SK-N-SH (cell line): Measurements from ENCODE around the gene CRHBP. TPM values are rescaled to one million over a fixed set of nuclear protein-coding genes. Genes with fewer than 3 reads are reported as not detected.

Experiments used
- CTCF ChIA-PET: fragments of 300-600, 350-600 bp; formaldehyde crosslinking; extraction: SDS; loops from one replicate; lab custom pipeline; 2021; lab: Yijun Ruan, JAX
- POLR2A ChIA-PET: fragments of 350-600 bp; sonication (Branson Sonifier 250); formaldehyde crosslinking; extraction: SDS; loops from one replicate; lab custom pipeline; 2020; ENCODE audit warnings: antibody characterized with exemption, inconsistent platforms; lab: Yijun Ruan, JAX
- DNase-seq: peaks from one replicate; pipeline ENCODE4 v3.0.0; 2012
- H2AFZ ChIP-seq: fragments of 200-600 bp; sonication (generic); 2 replicates; pipeline ENCODE4 v1.8.1; 2016; ENCODE audit warnings: antibody characterized with exemption, mild to moderate bottlenecking, low read depth
- H3F3A ChIP-seq: fragments of 200-600 bp; sonication (generic); replicated peaks from 2 replicates; pipeline ENCODE3; 2016; ENCODE audit warnings: antibody characterized with exemption, mild to moderate bottlenecking; ENCODE audit not compliant: insufficient read depth
- H3K27ac ChIP-seq, 2 experiments: fragments of 200-500 bp in 1 of 2; fragments of 200-600 bp in 1 of 2; sonication (Bioruptor generic) in 1 of 2; sonication (generic), shearing (Covaris generic) in 1 of 2; 2 replicates each; pipeline versions ENCODE4 v1.5.1 to v1.6.1; 2014 to 2016; ENCODE audit warnings: low read depth in 2 of 2, inconsistent platforms in 1 of 2, low read length in 1 of 2, mild to moderate bottlenecking in 1 of 2, mixed read lengths in 1 of 2
- H3K27me3 ChIP-seq: fragments of 200-600 bp; sonication (generic), shearing (Covaris generic); 2 replicates; pipeline ENCODE4 v1.6.1; 2016; ENCODE audit warnings: mixed run types; ENCODE audit not compliant: insufficient read depth
- H3K36me3 ChIP-seq, 2 experiments: fragments of 200-500 bp in 1 of 2; fragments of 200-600 bp in 1 of 2; sonication (Bioruptor generic) in 1 of 2; sonication (generic) in 1 of 2; replicated peaks in 1 of 2; 2 replicates each; pipeline versions ENCODE3 to v1.5.1; 2014 to 2016; ENCODE audit warnings: low read length in 1 of 2, mild to moderate bottlenecking in 1 of 2; ENCODE audit not compliant: insufficient read depth in 2 of 2, control insufficient read depth in 1 of 2
- H3K4me1 ChIP-seq, 2 experiments: fragments of 200-500 bp in 1 of 2; fragments of 200-600 bp in 1 of 2; sonication (Bioruptor generic) in 1 of 2; sonication (generic), shearing (Covaris generic) in 1 of 2; 2 replicates each; pipeline versions ENCODE4 v1.5.1 to v1.6.1; 2014 to 2016; ENCODE audit warnings: low read depth in 1 of 2, low read length in 1 of 2, mixed run types in 1 of 2; ENCODE audit not compliant: insufficient read depth in 2 of 2, control insufficient read depth in 1 of 2
- H3K4me2 ChIP-seq: fragments of 200-600 bp; sonication (generic), shearing (Covaris generic); 2 replicates; pipeline ENCODE4 v1.6.1; 2017; ENCODE audit warnings: mixed run types
- H3K4me3 ChIP-seq, 2 experiments: fragments of 200-500 bp in 1 of 2; fragments of 200-600 bp in 1 of 2; sonication (Bioruptor generic) in 1 of 2; sonication (generic), shearing (Covaris generic) in 1 of 2; 2 replicates each; pipeline versions ENCODE4 v1.5.1 to v1.8.1; 2014 to 2016; ENCODE audit warnings: low read depth in 2 of 2, inconsistent platforms in 1 of 2, low read length in 1 of 2, mild to moderate bottlenecking in 1 of 2, mixed read lengths in 1 of 2, moderate library complexity in 1 of 2
- H3K79me2 ChIP-seq: fragments of 200-600 bp; sonication (generic); 2 replicates; pipeline ENCODE4 v1.8.1; 2017; ENCODE audit warnings: mild to moderate bottlenecking; ENCODE audit not compliant: insufficient read depth
- H3K9ac ChIP-seq: fragments of 200-600 bp; sonication (generic); 2 replicates; pipeline ENCODE4 v1.6.1; 2017; ENCODE audit warnings: mixed run types
- H3K9me2 ChIP-seq: fragments of 200-600 bp; sonication (generic); 2 replicates; pipeline ENCODE4 v1.6.1; 2017; ENCODE audit warnings: mixed run types
- H3K9me3 ChIP-seq: fragments of 200-600 bp; sonication (generic); 2 replicates; pipeline ENCODE4 v1.6.1; 2017; ENCODE audit warnings: mixed run types, mild to moderate bottlenecking, moderate library complexity
- H4K20me1 ChIP-seq: fragments of 200-600 bp; sonication (generic); 2 replicates; pipeline ENCODE4 v1.6.1; 2017; ENCODE audit warnings: mild to moderate bottlenecking, mixed run types; ENCODE audit not compliant: insufficient read depth
- FOSL2 ChIP-seq: IDR thresholded peaks from 2 replicates; pipeline ENCODE4 v1.4.0; 2012; ENCODE audit warnings: low read depth, mild to moderate bottlenecking, moderate library complexity, borderline replicate concordance
- FOXJ3 ChIP-seq: sonication (generic); formaldehyde crosslinking; IDR thresholded peaks from 2 replicates; pipeline ENCODE4 v1.5.1; 2020; ENCODE audit warnings: mild to moderate bottlenecking, missing genetic modification reagents
- JUND ChIP-seq: IDR thresholded peaks from 2 replicates; pipeline ENCODE4 v1.4.0; 2012
- MXI1 ChIP-seq: IDR thresholded peaks from 2 replicates; pipeline ENCODE4 v1.6.1; 2012; ENCODE audit warnings: mild to moderate bottlenecking, low read depth, low read length, improper control_type of control experiment
- NFIC ChIP-seq: IDR thresholded peaks from 2 replicates; pipeline ENCODE4 v1.4.0; 2012; ENCODE audit warnings: borderline replicate concordance
- SIN3A ChIP-seq: IDR thresholded peaks from 2 replicates; pipeline ENCODE4 v1.6.1; 2012; ENCODE audit warnings: low read depth, mild to moderate bottlenecking, low read length, moderate library complexity, borderline replicate concordance
- SMC3 ChIP-seq: IDR thresholded peaks from 2 replicates; pipeline ENCODE4 v1.6.1; 2012; ENCODE audit warnings: low read depth, low read length, improper control_type of control experiment
- TAF1 ChIP-seq: IDR thresholded peaks from 2 replicates; pipeline ENCODE4 v1.6.1; 2012; ENCODE audit warnings: low read depth, mild to moderate bottlenecking, low read length, moderate library complexity, borderline replicate concordance
- USF2 ChIP-seq: fragments of 150-350 bp; IDR thresholded peaks from 2 replicates; pipeline ENCODE4 v1.6.1; 2017; ENCODE audit warnings: antibody characterized with exemption, low read length, low read depth, borderline replicate concordance
- YY1 ChIP-seq: IDR thresholded peaks from 2 replicates; pipeline ENCODE4 v1.4.0; 2012; ENCODE audit warnings: low read depth, mild to moderate bottlenecking
- ZBTB33 ChIP-seq: IDR thresholded peaks from 2 replicates; pipeline ENCODE4 v1.4.0; 2012; ENCODE audit warnings: low read depth, borderline replicate concordance
- WGBS: methylation state at CpG from one replicate; pipeline ENCODE4 v1.1.6; 2017; ENCODE audit warnings: low lambda C conversion rate; 5-methylcytosine and 5-hydroxymethylcytosine counted together
- polyA plus RNA-seq, 3 experiments: library from polyadenylated mRNA; depleted of rRNA; stranded (reverse); fragments of >200 nt; gene quantifications; 2 replicates each; pipeline ENCODE4 v1.2.3, GENCODE V29; 2012

The CRHBP gene
- polyA plus RNA-seq, 1 of the 3 experiments (the other 2 are of a cell fraction): not detected

- TF ChIP-seq ZBTB33 (no peak), SIN3A (no peak), MXI1 (no peak), FOSL2 (no peak), SMC3 (no peak)
Measured at GRCh38 chr5:76927961-76928360, 24.9 kb upstream of the CRHBP start (continued).

- H3K4me2 ChIP-seq: no peak overlapping the region
- no peak for DNase-seq
- CTCF ChIA-PET: interaction anchor here (0.8 kb wide), 2 partner anchors 25 to 62 kb away, joined by 3 read pairs; no protein-coding TSS in a partner anchor
- no peaks in the 10 kb centered on the region for H3K9me3 ChIP-seq
- H3K79me2 ChIP-seq: no peaks in the 10 kb centered on the region
- no peak overlapping the region for H3K4me3 ChIP-seq
- H3F3A ChIP-seq: no peaks in the 10 kb centered on the region
- H4K20me1 ChIP-seq: no peaks in the 10 kb centered on the region
- POLR2A ChIA-PET: no interaction called here
- H2AFZ ChIP-seq: no peak overlapping the region
- peaks cover 0 to 3% of the 10 kb centered on the region in 2 experiments; a peak in 1 of 4 replicates for H3K4me1 ChIP-seq
- no peak overlapping the region for H3K9ac ChIP-seq
- 44% methylated on average over 4 of the region's 4 CpGs for WGBS
- no peaks in the 10 kb centered on the region for H3K36me3 ChIP-seq
- H3K27me3 ChIP-seq: no peaks in the 10 kb centered on the region; the same call in 1 of the 2 replicates
- TF ChIP-seq FOSL2 (no peak), USF2 (no peak), YY1 (no peak), JUND (no peak), FOXJ3 (CRISPR knock-in tag) (no peak), NFIC (no peak)
- no peak overlapping the region for H3K27ac ChIP-seq
- no peaks in the 10 kb centered on the region for H3K9me2 ChIP-seq
Measured at GRCh38 chr5:76930083-76930482, 22.8 kb upstream of the CRHBP start.

GRCh38 chr5:76938177-76938576 lies 14.7 kb upstream of the CRHBP start:
- no peak for DNase-seq
- CTCF ChIA-PET: no interaction called here
- H2AFZ ChIP-seq: no peak overlapping the region

More at GRCh38 chr5:76938177-76938576, 14.7 kb upstream of the CRHBP start:
- no peaks in the 10 kb centered on the region for H3K27me3 ChIP-seq
- no peak for TF ChIP-seq ZBTB33
- no peak for TF ChIP-seq SMC3
- TF ChIP-seq TAF1: no peak
- TF ChIP-seq YY1: no peak
- no peaks in the 10 kb centered on the region for H3F3A ChIP-seq
- no peaks in the 10 kb centered on the region; a peak in 1 of 4 replicates for H3K4me1 ChIP-seq
- H3K4me3 ChIP-seq: no peak overlapping the region
- no peaks in the 10 kb centered on the region for H3K9me3 ChIP-seq
- no peaks in the 10 kb centered on the region for H4K20me1 ChIP-seq
- no peak overlapping the region for H3K9ac ChIP-seq
- no peak overlapping the region for H3K27ac ChIP-seq
- no peaks in the 10 kb centered on the region for H3K79me2 ChIP-seq
- POLR2A ChIA-PET: no interaction called here
- H3K9me2 ChIP-seq: no peaks in the 10 kb centered on the region
- no peak overlapping the region for H3K4me2 ChIP-seq
- H3K36me3 ChIP-seq: no peaks in the 10 kb centered on the region
